Liver (tissue), 9 donors: ENCODE results near the gene SEMA4D. TPM values are rescaled to one million over a fixed set of nuclear protein-coding genes. Genes with fewer than 3 reads are reported as not detected.
A peak's percentile ranks its signal among the peaks of the same experiment; 100 is the strongest.

Source experiments
- DNase-seq: peaks from one replicate; pipeline ENCODE4 v3.0.0-alpha.2; 2017; ENCODE audit warnings: low spot score
- H3K27ac ChIP-seq, 2 donors: one replicate each; pipeline ENCODE4 v1.7.0; 2013; ENCODE audit warnings: inconsistent platforms in 2 of 2, low read length in 2 of 2, control low read depth in 1 of 2, low read depth in 1 of 2, mild to moderate bottlenecking in 1 of 2
- H3K27me3 ChIP-seq, 4 donors: one replicate each; pipeline versions ENCODE4 v1.6.1 to v1.7.0; 2013; ENCODE audit warnings: low read length in 3 of 4, inconsistent platforms in 1 of 4, mild to moderate bottlenecking in 1 of 4, moderate library complexity in 1 of 4; ENCODE audit not compliant: control insufficient read depth in 4 of 4, insufficient read depth in 4 of 4
- H3K36me3 ChIP-seq, 4 donors: one replicate each; pipeline versions ENCODE4 v1.6.1 to v1.7.0; 2013; ENCODE audit warnings: low read length in 3 of 4, mild to moderate bottlenecking in 3 of 4, low read depth in 1 of 4, moderate library complexity in 1 of 4; ENCODE audit not compliant: control insufficient read depth in 4 of 4, insufficient read depth in 3 of 4
- H3K4me1 ChIP-seq, 4 donors: one replicate each; pipeline versions ENCODE4 v1.6.1 to v1.7.0; 2013; ENCODE audit warnings: low read length in 3 of 4, mild to moderate bottlenecking in 3 of 4, moderate library complexity in 1 of 4; ENCODE audit not compliant: control insufficient read depth in 4 of 4, insufficient read depth in 4 of 4
- H3K4me3 ChIP-seq, 3 donors: one replicate each; pipeline versions ENCODE4 v1.6.1 to v1.7.0; 2013; ENCODE audit warnings: low read length in 3 of 3, control low read depth in 1 of 3, low read depth in 1 of 3, mild to moderate bottlenecking in 1 of 3
- H3K9ac ChIP-seq, 2 donors: one replicate each; pipeline ENCODE4 v1.7.0; 2013; ENCODE audit warnings: low read length in 2 of 2, mild to moderate bottlenecking in 2 of 2, moderate library complexity in 2 of 2, control low read depth in 1 of 2, low read depth in 1 of 2
- H3K9me3 ChIP-seq, 4 donors: one replicate each; pipeline versions ENCODE4 v1.6.1 to v1.7.0; 2013; ENCODE audit warnings: low read length in 3 of 4; ENCODE audit not compliant: control insufficient read depth in 4 of 4
- EGR1 ChIP-seq, 2 donors: IDR thresholded peaks; 2 replicates each; pipeline ENCODE4 v1.6.1; 2016 to 2018; ENCODE audit warnings: antibody characterized with exemption in 2 of 2, low read depth in 2 of 2
- FOXA1 ChIP-seq: IDR thresholded peaks from 2 replicates; pipeline ENCODE4 v1.6.1; 2016; ENCODE audit warnings: antibody characterized with exemption
- FOXA2 ChIP-seq: IDR thresholded peaks from 2 replicates; pipeline ENCODE4 v1.6.1; 2016; ENCODE audit warnings: antibody characterized with exemption
- GABPA ChIP-seq, 2 donors: IDR thresholded peaks in 1 of 2; conservative IDR thresholded peaks in 1 of 2; 2 replicates each; pipeline ENCODE4 v1.6.1; 2016; ENCODE audit warnings: antibody characterized with exemption in 2 of 2, mild to moderate bottlenecking in 1 of 2, moderate library complexity in 1 of 2
- HNF4A ChIP-seq, 2 donors: conservative IDR thresholded peaks; 2 replicates each; pipeline ENCODE4 v1.6.1; 2016; ENCODE audit warnings: antibody characterized with exemption in 2 of 2, mild to moderate bottlenecking in 2 of 2
- HNF4G ChIP-seq: IDR thresholded peaks from 2 replicates; pipeline ENCODE4 v1.6.1; 2016; ENCODE audit warnings: antibody characterized with exemption
- JUND ChIP-seq, 2 donors: IDR thresholded peaks; 2 replicates each; pipeline ENCODE4 v1.6.1; 2016; ENCODE audit warnings: antibody characterized with exemption in 2 of 2
- NR2F2 ChIP-seq: IDR thresholded peaks from 2 replicates; pipeline ENCODE4 v1.6.1; 2016; ENCODE audit warnings: antibody characterized with exemption
- RAD21 ChIP-seq, 2 donors: IDR thresholded peaks; 2 replicates each; pipeline ENCODE4 v1.6.1; 2016; ENCODE audit warnings: antibody characterized with exemption in 2 of 2, mild to moderate bottlenecking in 2 of 2
- RXRA ChIP-seq, 2 donors: IDR thresholded peaks; 2 replicates each; pipeline ENCODE4 v1.6.1; 2017 to 2018; ENCODE audit warnings: antibody characterized with exemption in 2 of 2, mild to moderate bottlenecking in 1 of 2
- SP1 ChIP-seq: IDR thresholded peaks from 2 replicates; pipeline ENCODE4 v1.6.1; 2018; ENCODE audit warnings: antibody characterized with exemption, mild to moderate bottlenecking
- TAF1 ChIP-seq: conservative IDR thresholded peaks from 2 replicates; pipeline ENCODE4 v1.6.1; 2016; ENCODE audit warnings: antibody characterized with exemption, mild to moderate bottlenecking
- YY1 ChIP-seq: IDR thresholded peaks from 2 replicates; pipeline ENCODE4 v1.6.1; 2016; ENCODE audit warnings: antibody characterized with exemption, mild to moderate bottlenecking
- WGBS: extraction: QIAGEN DNeasy Blood & Tissue Kit; methylation state at CpG from one replicate; pipeline ENCODE4 v1.1.7; 2013; 5-methylcytosine and 5-hydroxymethylcytosine counted together
- polyA plus RNA-seq, 2 donors: library from polyadenylated mRNA; stranded (reverse) in 1 of 2; unstranded in 1 of 2; fragments of 200-250 nt in 1 of 2; fragments of >200 nt in 1 of 2; fragmentation: Nextera tagmentation in 1 of 2; extraction: Ambion mirVana in 1 of 2; gene quantifications; one replicate each; pipeline versions ENCODE4 v1.2.1 to v1.2.3, GENCODE V29; 2013 to 2015
- total RNA-seq, 2 donors: library from RNA; depleted of rRNA; stranded (reverse); fragments of >200 nt; gene quantifications; one replicate each; pipeline ENCODE4 v1.2.3, GENCODE V29; 2014
- TF ChIP-seq, protein P1 (sequence below): IDR thresholded peaks from 2 replicates; pipeline ENCODE4 v1.6.1; 2016; ENCODE audit warnings: antibody characterized with exemption
- TF ChIP-seq, protein P2 (sequence below): fragments of 150-350 bp; IDR thresholded peaks from 2 replicates; pipeline ENCODE4 v1.5.1; 2017; ENCODE audit warnings: improper control_type of control experiment, low read depth, low read length; ENCODE audit not compliant: missing input control
- TF ChIP-seq, protein P3 (sequence below): IDR thresholded peaks from 2 replicates; pipeline ENCODE4 v1.6.1; 2016; ENCODE audit warnings: antibody characterized with exemption, mild to moderate bottlenecking
- TF ChIP-seq, protein P4 (sequence below): IDR thresholded peaks from 2 replicates; pipeline ENCODE4 v1.6.1; 2016; ENCODE audit warnings: antibody characterized with exemption
- TF ChIP-seq, protein P5 (sequence below): IDR thresholded peaks from 2 replicates; pipeline ENCODE4 v1.6.1; 2016; ENCODE audit warnings: antibody characterized with exemption
- donor health status: healthy.
- donor health status: healthy.
- donor health status: healthy.
- donor health status: healthy.
- donor health status: healthy.

Gene SEMA4D
- total and polyA plus RNA-seq, 4 donors = 1.4 to 12.0 (median 4.1) TPM

DNA sequence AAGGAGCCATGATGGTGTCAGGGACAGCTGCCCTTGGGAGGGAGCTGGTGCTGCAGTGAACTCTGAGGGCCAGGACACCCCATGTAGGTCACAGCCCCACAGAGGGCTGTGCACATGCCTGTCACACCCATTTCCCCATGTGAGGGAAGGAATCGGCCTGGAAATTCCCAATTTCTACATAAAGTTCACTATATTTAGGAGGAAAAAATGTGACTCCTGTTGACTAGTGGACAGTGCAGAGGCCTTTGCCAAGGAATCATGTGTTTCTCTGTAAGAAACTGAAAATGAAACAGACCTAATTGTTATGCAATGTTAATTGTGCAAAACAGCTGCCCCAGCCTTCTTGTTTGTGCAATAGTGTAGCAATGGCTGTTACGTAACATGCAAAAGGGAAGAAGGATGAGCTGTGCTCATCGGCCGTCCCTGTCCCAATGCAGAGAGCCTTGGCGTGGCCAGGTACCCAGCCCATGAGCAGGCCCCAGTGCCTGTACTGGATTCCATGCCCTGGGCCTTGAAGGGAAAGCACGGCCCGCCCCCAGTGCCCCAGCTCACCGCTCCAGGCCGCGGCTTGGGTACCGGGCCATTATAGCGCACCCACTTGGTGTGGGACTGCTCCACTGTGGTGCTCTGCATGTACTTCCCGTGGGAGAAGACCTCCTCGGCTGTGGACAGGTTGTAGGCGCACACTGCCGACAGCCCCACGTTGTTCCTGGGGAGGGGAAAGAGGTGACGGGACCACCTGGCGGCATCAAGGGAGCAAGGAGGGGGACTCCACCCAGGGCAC lies 109.6 kb downstream of the SEMA4D start (continued):
- TF ChIP-seq RAD21 (IDR thresholded peaks at IDR 0.05) (peak; percentile 57 to 68), FOXA2 (peak; percentile 78), YY1 (peak; percentile 86)

DNA sequence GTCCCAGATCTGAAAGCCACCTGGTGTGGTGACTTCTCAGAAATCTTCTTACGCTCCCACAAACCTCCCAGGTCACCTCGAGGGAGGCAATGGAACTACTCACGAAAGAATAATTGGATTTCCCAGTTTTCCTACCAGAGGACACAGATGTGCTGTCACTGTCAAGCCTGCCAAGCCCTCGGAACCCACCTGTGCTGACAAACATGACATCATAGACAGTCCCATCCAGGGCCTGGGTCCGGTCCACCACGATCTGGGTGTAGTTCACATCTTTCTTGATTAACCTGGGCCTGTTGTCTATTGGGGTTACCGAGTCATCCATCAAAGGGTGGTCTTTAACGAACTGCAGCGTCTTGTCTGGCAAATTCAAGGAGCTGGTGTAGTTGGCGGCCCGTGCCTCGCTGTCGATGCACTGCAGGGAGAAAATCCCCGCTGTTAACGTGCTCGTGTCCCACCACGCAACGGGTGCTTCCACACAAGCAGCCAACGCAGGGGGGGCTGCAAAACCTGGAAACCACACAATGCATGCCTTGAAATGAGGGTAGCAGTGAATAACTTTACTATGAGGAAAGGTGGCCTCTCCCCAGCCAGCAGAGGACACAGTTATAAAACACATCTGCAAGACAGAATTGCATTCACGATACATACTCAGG lies 110.6 kb downstream of the SEMA4D start:
- Histone ChIP-seq H3K36me3 (no peaks in the 10 kb centered on the region), H3K4me1 (peaks cover 19 to 51% (median 42%) of the 10 kb centered on the region in 4 donors), H3K27ac (peak overlapping the region; percentile 91 to 94), H3K27me3 (no peaks in the 10 kb centered on the region), H3K9ac (no peak overlapping the region), H3K4me3 (no peak overlapping the region), H3K9me3 (no peaks in the 10 kb centered on the region)
- WGBS = 90% methylated on average over 20 of the region's 20 CpGs
- no peak for DNase-seq
- TF ChIP-seq TAF1 (no peak), YY1 (no peak)

DNA sequence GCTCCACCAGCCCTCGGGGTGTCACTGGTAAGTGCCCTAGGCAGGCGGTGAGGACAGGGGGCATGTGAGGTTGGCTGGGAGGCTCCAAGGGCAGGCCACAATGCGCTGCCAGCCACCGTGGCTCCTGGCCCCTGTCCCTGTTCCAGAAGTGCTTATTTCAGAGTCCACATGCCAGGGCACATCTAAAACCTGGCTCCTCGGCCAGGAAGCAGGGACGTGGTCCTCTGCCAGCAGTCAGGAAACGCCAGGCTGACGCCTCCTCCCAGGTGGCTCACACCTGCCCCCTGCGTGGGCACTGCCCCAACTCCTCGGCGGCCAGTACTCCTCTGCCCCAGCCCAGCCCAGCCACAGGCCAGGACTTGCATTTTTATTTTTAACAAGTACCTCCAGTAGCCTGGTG lies 111.1 kb downstream of the SEMA4D start:
- Histone ChIP-seq H3K4me1 (peaks cover 19 to 51% (median 42%) of the 10 kb centered on the region in 4 donors), H3K27me3 (no peaks in the 10 kb centered on the region), H3K27ac (peak overlapping the region; percentile 91 to 94), H3K36me3 (no peaks in the 10 kb centered on the region), H3K9ac (no peak overlapping the region), H3K9me3 (no peaks in the 10 kb centered on the region), H3K4me3 (no peak overlapping the region)
- TF ChIP-seq FOXA1 = no peak
- TF ChIP-seq RXRA (IDR thresholded peaks at IDR 0.05) = peak; percentile 93
- TF ChIP-seq, protein P1, sequence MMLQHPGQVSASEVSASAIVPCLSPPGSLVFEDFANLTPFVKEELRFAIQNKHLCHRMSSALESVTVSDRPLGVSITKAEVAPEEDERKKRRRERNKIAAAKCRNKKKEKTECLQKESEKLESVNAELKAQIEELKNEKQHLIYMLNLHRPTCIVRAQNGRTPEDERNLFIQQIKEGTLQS = no peak
- TF ChIP-seq HNF4G = peak; percentile 66
- TF ChIP-seq TAF1 = no peak
- peak in 1 of 2 donors; percentile 86 for TF ChIP-seq EGR1 (IDR thresholded peaks at IDR 0.05; ENCODE audit: low read depth in 2 of 2)
- TF ChIP-seq FOXA2 = peak; percentile 47
- TF ChIP-seq, protein P2, sequence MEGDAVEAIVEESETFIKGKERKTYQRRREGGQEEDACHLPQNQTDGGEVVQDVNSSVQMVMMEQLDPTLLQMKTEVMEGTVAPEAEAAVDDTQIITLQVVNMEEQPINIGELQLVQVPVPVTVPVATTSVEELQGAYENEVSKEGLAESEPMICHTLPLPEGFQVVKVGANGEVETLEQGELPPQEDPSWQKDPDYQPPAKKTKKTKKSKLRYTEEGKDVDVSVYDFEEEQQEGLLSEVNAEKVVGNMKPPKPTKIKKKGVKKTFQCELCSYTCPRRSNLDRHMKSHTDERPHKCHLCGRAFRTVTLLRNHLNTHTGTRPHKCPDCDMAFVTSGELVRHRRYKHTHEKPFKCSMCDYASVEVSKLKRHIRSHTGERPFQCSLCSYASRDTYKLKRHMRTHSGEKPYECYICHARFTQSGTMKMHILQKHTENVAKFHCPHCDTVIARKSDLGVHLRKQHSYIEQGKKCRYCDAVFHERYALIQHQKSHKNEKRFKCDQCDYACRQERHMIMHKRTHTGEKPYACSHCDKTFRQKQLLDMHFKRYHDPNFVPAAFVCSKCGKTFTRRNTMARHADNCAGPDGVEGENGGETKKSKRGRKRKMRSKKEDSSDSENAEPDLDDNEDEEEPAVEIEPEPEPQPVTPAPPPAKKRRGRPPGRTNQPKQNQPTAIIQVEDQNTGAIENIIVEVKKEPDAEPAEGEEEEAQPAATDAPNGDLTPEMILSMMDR = no peak
- peak; percentile 32 for TF ChIP-seq NR2F2
- TF ChIP-seq RAD21 (IDR thresholded peaks at IDR 0.05) = peak; percentile 25 to 51
- no peak for TF ChIP-seq YY1
- TF ChIP-seq, protein P3, sequence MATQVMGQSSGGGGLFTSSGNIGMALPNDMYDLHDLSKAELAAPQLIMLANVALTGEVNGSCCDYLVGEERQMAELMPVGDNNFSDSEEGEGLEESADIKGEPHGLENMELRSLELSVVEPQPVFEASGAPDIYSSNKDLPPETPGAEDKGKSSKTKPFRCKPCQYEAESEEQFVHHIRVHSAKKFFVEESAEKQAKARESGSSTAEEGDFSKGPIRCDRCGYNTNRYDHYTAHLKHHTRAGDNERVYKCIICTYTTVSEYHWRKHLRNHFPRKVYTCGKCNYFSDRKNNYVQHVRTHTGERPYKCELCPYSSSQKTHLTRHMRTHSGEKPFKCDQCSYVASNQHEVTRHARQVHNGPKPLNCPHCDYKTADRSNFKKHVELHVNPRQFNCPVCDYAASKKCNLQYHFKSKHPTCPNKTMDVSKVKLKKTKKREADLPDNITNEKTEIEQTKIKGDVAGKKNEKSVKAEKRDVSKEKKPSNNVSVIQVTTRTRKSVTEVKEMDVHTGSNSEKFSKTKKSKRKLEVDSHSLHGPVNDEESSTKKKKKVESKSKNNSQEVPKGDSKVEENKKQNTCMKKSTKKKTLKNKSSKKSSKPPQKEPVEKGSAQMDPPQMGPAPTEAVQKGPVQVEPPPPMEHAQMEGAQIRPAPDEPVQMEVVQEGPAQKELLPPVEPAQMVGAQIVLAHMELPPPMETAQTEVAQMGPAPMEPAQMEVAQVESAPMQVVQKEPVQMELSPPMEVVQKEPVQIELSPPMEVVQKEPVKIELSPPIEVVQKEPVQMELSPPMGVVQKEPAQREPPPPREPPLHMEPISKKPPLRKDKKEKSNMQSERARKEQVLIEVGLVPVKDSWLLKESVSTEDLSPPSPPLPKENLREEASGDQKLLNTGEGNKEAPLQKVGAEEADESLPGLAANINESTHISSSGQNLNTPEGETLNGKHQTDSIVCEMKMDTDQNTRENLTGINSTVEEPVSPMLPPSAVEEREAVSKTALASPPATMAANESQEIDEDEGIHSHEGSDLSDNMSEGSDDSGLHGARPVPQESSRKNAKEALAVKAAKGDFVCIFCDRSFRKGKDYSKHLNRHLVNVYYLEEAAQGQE = peak; percentile 23
- TF ChIP-seq HNF4A (conservative IDR thresholded peaks at IDR 0.05) = peak; percentile 90 to 93
- peak in 1 of 2 donors; percentile 38 for TF ChIP-seq GABPA (IDR thresholded peaks at IDR 0.05 in 1 of 2, conservative IDR thresholded peaks at IDR 0.05 in 1 of 2)
- TF ChIP-seq, protein P4, sequence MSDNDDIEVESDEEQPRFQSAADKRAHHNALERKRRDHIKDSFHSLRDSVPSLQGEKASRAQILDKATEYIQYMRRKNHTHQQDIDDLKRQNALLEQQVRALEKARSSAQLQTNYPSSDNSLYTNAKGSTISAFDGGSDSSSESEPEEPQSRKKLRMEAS = peak; percentile 95
- TF ChIP-seq, protein P5, sequence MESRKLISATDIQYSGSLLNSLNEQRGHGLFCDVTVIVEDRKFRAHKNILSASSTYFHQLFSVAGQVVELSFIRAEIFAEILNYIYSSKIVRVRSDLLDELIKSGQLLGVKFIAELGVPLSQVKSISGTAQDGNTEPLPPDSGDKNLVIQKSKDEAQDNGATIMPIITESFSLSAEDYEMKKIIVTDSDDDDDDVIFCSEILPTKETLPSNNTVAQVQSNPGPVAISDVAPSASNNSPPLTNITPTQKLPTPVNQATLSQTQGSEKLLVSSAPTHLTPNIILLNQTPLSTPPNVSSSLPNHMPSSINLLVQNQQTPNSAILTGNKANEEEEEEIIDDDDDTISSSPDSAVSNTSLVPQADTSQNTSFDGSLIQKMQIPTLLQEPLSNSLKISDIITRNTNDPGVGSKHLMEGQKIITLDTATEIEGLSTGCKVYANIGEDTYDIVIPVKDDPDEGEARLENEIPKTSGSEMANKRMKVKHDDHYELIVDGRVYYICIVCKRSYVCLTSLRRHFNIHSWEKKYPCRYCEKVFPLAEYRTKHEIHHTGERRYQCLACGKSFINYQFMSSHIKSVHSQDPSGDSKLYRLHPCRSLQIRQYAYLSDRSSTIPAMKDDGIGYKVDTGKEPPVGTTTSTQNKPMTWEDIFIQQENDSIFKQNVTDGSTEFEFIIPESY = no peak
- TF ChIP-seq JUND (IDR thresholded peaks at IDR 0.05) = peak; percentile 24 to 53
- peak; percentile 87 for TF ChIP-seq SP1
- WGBS = 29% methylated on average over 11 of the region's 11 CpGs
- no peak for DNase-seq
